HG02588 (cell line): Measurements from ENCODE around the gene CCDC102B.
A peak's percentile ranks its signal among the peaks of the same experiment; 100 is the strongest.
"Not testable (repeated sequence)": the region's sequence is repeated elsewhere in the genome, so short reads cannot be mapped to it uniquely, and the experiment has no call there.

ENCODE experiments used
- ATAC-seq: cut with Tn5 transposase; IDR thresholded peaks from one replicate; pipeline ENCODE4 v1.9.1; 2021; ENCODE audit warnings: mild to moderate bottlenecking, moderate library complexity; ENCODE audit not compliant: unreplicated experiment

CCDC102B gene

GRCh38 chr18:68826121-68826520, 28.2 kb downstream of the CCDC102B start:
- ATAC-seq = no peak

- ATAC-seq = no peak
Measured at GRCh38 chr18:68830256-68831045, 32.6 kb downstream of the CCDC102B start.

DNA sequence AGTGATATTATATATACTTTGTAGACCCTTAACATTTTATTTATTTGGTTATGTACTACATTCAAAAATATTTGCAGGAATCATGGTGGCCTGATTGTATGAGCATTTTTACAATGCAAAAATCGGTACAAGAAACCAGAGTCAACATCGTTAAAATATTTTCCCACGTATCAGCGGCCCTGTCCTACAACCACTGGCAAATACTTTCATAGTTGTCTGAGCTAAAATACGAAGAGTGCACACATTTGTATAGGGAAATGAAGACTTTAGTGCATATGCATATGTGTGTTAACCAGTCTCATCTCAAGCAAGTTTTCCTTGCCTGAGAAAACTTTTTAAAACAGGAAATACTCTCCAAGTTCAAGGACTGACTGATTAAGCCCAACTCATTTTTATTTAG, 35.9 kb downstream of the CCDC102B start:
- ATAC-seq = no peak

DNA sequence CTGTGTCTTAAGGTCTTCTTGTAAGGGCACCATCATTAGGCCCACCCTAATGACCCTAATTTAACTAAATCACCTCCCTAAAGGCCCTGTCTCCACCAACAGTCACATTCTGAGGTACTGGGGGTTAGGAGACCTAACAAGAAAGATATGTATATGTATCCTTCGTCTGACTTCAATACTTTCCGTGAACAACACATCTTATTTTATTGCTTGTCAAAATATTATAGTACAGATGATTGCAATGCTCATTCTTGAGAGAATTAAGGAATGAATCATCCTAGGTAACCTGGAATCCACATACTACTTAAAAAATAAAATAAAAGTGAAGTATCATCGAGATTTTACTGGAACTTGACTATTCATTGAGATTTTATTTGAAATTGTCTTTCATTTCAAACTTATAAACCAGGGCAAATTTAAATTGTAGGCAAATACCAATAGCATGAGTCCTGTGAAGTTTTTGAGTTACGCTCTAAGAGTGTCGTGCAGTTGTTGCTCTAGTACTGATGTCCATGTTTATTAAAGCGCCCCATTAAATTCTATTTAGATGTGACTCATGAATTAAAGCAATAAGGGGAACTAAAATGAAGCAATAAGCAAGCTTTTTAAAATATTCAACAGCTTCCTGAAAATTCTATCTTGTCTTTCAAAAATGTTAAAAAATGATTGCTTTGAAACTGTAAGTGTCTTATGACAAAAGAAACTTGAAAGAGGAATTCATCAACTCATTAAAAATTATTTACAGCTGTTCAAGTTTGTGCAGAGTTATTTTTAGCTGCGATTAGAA, 40.0 kb downstream of the CCDC102B start:
- ATAC-seq = no peak

DNA sequence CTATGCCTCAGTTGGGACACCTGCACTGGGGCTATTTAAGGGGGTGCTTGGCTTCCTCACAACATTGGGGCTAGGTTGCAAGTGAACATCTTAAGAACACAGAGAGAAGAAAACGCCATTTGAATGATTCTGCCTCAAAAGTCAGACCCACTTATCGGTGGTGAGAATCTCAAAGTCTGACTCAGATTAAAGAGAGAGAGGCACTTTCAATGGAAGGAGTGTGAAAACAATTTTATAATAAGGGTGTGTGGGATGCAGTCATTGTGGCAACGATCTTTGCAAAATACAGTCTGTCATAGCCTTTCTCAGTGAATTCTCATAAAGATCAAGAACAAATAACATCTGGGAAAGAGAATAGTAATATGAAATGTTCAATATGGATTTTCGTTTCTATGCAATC, 41.8 kb downstream of the CCDC102B start:
- no peak for ATAC-seq

DNA sequence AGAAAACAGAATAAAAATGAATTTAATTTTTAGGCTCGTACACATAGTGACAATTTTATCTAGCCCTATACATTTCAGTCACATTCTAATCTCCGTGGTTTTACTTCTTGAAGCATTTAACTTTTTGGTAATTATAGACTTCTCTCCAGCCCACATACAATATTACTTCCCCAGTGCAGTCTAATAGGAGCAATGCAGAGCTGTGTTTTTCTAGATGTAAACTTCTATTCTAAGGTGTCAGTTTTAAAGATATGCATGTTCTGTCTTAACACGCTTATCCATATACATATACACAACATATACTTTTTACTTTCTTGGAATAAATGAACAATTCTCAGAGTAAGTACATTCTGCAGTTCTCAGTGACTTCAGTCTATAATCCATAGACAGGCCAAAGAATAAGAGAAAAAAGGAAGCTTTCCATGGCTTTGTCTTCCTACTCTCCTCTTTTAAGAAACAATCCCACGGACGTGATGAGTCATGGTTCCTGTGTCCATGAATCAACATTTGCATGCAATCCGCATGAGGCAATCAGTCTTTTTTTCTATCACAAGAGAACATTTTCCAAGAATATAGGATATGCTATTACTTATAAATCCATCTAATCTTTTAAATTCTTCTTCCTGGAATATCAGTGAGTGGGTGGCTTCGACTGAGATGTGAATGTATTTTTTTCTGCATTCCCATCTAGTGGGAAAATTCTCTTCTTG, 42.8 kb downstream of the CCDC102B start:
- ATAC-seq = no peak

DNA sequence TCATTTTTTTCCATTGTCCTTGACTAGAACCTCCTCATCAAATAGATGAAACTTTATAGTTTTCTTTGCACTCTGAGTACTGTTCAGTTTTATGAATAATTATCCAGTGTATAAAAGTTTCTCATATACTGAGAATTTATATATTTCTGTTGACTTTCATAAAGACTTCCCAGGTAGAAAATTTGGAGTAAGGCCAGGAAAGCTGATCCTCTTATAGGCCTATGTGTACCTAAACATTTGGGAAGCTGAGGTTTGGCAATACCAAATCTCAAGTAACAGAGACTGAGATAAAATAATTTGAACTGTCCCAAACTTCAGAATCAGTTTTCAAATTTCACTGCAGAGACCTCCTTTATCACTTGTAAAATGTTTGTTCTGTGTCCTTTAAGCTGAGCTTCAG, 43.4 kb downstream of the CCDC102B start:
- no peak for ATAC-seq

DNA sequence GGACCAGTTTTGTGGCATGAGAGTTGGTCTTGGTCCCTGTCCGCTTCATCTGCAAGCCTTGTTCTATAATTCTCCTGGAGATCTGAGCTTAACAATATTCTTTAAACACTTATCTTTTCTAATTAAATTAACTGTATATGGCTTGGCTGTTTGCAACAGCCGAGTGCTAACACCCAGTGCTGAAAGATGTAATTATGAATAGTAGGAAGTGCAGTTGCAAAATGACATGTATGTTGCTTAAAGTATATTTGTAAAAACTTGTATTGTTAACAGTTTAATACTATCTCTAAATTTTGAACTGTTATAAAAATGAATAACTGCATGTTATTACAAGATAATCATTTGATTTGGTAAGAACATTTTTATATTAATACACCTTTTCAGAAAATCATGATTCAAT, 45.1 kb downstream of the CCDC102B start:
- no peak for ATAC-seq

GRCh38 chr18:68843473-68844089, 45.7 kb downstream of the CCDC102B start:
- no peak for ATAC-seq

DNA sequence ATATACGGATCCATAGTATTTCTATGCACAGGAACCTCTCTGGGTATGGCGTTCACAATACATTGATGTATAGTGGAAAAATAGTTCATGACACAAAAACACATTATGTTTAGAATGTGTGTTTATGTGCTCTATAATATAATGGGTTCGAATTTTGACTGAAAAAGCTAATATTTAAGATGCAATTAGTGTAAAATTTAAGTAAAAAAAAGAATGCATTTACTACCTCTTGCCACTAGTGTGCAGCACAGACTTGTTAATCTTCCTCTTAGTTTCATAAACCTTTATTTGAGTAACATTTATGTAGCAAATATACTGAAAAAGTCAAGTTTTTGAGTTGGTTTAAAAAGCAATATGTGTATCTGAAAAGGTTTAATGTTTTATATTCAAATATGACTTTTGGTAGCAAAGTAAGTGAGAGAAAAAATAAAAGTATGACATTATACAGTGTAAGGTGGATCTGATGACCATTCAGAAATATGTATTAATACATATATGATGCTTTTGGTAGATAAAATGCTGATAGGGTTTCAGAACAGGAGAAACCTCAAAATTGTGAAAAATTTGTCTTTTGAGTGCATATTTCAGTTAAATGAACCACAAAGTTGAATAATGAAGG, 49.4 kb downstream of the CCDC102B start:
- ATAC-seq = peak; percentile 60

- no peak for ATAC-seq
Measured at GRCh38 chr18:68848242-68848641, 50.4 kb downstream of the CCDC102B start.

- ATAC-seq = no peak
Measured at GRCh38 chr18:68854786-68855391, 57.0 kb downstream of the CCDC102B start.

- no peak for ATAC-seq
Measured at GRCh38 chr18:68855491-68855890, 57.6 kb downstream of the CCDC102B start.

DNA sequence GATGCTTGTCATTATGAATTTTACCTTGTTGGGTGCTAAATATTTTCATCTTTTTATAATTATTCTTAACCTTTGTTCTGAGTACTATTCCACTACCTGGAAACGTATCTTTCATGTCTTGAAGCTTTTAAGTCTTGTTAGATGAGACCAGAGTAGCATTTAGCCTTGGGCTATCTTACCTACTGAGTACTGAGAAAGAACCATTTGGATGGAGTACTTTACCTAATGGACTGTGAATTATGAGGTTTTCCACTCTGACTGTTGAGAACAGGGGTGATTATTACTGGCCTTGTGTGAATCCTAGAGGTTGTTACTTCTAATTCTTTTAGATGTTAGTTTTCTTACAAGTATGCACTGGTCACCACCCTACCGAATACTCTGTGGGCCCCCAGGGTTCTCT, 63.5 kb downstream of the CCDC102B start:
- ATAC-seq = no peak

DNA sequence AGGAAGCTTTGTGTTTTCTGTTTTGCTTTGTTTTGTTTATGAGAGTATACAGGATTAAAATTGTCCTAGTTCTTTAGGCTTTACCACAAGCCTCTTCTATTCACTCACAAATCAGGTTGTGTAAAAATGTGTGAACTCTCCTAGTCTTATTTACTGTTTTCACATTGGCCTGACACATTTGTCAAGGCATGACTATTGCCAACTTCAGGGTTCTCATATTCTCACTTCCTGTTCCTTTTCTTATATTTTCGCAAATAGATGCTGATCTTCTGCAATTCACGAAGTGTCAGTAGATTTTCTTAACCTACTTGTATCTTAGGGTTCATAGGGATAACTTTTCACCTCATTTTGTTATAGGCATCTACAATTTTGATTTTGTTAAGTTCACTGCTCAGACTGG, 67.1 kb downstream of the CCDC102B start:
- no peak for ATAC-seq

DNA sequence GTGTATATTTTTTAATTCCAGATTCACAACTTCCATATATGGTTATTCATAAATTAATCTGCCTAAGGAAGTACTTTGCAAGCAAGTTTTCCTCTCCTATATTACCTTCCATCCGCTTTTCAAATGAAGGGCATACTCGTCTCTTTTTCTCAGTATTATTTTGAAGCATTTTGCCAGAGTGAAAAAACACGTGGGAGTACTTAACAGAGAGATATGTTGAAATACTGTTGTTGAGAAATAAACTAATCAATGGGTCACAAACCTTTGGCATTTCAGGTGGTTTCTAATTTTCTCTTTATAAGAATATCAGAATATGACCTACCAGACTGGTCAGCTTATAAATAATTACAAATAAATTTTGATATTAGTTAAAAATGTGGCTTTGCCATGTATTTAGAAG, 67.6 kb downstream of the CCDC102B start:
- ATAC-seq = no peak

DNA sequence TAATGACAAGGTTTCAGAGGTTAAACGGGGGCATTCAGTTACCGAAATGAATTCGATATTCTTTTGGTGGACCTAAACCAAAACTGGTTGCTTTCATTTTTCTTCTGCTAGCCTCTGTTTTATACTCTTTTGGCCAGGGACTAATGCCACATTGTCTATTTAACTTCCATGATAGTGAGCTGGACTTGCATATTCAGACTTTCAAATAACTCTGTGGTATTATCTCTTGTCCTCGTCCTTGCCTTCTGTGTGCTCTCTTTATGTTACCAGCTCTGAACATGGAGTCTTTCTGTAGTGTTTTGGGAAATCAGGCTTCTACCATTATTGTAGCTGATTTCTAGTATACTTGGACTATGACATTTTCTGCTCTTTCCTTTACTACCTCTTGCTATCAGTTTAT, 75.1 kb downstream of the CCDC102B start:
- ATAC-seq = no peak

DNA sequence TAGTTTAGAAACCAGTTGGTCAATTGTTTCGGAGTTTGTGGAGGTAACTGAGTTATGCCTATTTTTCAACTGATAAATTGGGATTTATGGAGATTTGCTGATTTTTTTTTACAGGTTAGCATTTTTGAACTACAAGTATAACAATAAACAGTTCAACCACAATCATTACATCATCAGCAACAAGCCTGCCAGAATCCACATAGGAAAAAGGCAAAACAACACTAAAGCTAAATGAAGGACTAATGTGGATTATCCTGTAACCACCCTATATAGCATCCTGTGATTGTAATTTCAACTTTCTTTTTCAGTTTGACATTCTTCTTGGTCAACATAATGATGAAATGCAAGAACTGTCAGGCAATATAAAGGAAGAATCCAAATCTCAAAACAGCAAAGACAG, 76.5 kb downstream of the CCDC102B start:
- no peak for ATAC-seq

DNA sequence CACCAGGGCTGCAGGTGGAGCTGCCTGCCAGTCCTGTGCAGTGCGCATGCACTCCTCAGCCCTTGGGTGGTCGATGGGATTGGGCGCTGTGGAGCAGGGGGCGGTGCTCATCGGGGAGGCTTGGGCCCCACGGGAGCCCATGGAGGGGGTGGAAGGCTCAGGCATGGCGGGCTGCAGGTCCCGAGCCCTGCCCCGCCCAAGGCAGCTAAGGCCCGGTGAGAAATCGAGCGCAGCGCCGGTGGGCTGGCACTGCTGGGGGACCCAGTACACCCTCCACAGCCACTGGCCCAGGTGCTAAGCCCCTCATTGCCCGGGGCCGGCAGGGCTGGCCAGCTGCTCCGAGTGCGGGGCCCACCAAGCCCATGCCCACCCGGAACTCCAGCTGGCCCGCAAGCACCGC, 82.1 kb downstream of the CCDC102B start:
- not testable (repeated sequence) for ATAC-seq

- ATAC-seq = no peak
Measured at GRCh38 chr18:68887410-68887809, 89.5 kb downstream of the CCDC102B start.
